IMR-90 (cell line): ENCODE data around the gene RAVER2. TPM values are rescaled to one million over a fixed set of nuclear protein-coding genes. Genes with fewer than 3 reads are reported as not detected.

Experiments
- ATAC-seq: fragments of 200-7000 bp; cut with Tn5 transposase; 2 replicates; pipeline ENCODE4 v1.9.1; 2020; ENCODE audit warnings: low read depth, mild to moderate bottlenecking, moderate library complexity
- BruUV-seq: library from RNA; stranded (reverse); fragments of 400-500 nt; replicated peaks from 2 replicates; lab custom pipeline; 2021; lab: Mats Ljungman, UMichigan
- CTCF ChIA-PET: fragments of 300-600 bp; formaldehyde crosslinking; extraction: SDS; loops from one replicate; lab custom pipeline; 2021; ENCODE audit warnings: antibody characterized with exemption; lab: Yijun Ruan, JAX
- POLR2A ChIA-PET: fragments of 300-600 bp; sonication (Branson Sonifier 250); formaldehyde crosslinking; loops from one replicate; lab custom pipeline; 2022; ENCODE audit warnings: antibody characterized with exemption; ENCODE audit not compliant: unreplicated experiment; lab: Charles Lee
- DNase-seq: peaks from one replicate; pipeline ENCODE4 v3.0.0; 2013
- H2AFZ ChIP-seq: replicated peaks from 2 replicates; pipeline ENCODE3; 2013; ENCODE audit warnings: low read length, mild to moderate bottlenecking; ENCODE audit not compliant: poor library complexity
- H2AK5ac ChIP-seq: 2 replicates; pipeline ENCODE4 v1.6.1; 2013; ENCODE audit warnings: low read depth, low read length, inconsistent platforms
- H2AK9ac ChIP-seq: replicated peaks from 2 replicates; pipeline ENCODE3; 2013; ENCODE audit warnings: mild to moderate bottlenecking, low read depth, low read length, moderate library complexity; ENCODE audit not compliant: poor library complexity
- H2BK120ac ChIP-seq: 2 replicates; pipeline ENCODE4 v1.6.1; 2013; ENCODE audit warnings: low read depth, low read length, inconsistent platforms
- H2BK15ac ChIP-seq: 3 replicates; pipeline ENCODE4 v1.6.1; 2013; ENCODE audit warnings: low read depth, low read length, inconsistent platforms
- H2BK20ac ChIP-seq: 2 replicates; pipeline ENCODE4 v1.6.1; 2013; ENCODE audit warnings: low read depth, mild to moderate bottlenecking, inconsistent platforms, low read length, moderate library complexity
- H2BK5ac ChIP-seq: 2 replicates; pipeline ENCODE4 v1.6.1; 2013; ENCODE audit warnings: mild to moderate bottlenecking, low read depth, low read length, inconsistent platforms; ENCODE audit not compliant: poor library complexity, severe bottlenecking
- H3K14ac ChIP-seq: replicated peaks from 2 replicates; pipeline ENCODE4 v1.6.1; 2013; ENCODE audit warnings: low read depth, low read length, inconsistent platforms
- H3K18ac ChIP-seq: 2 replicates; pipeline ENCODE4 v1.6.1; 2013; ENCODE audit warnings: low read depth, low read length, control low read depth
- H3K23ac ChIP-seq: 2 replicates; pipeline ENCODE4 v1.6.1; 2013; ENCODE audit warnings: low read depth, low read length, inconsistent platforms
- H3K27ac ChIP-seq: 2 replicates; pipeline ENCODE4 v1.5.1; 2013; ENCODE audit warnings: mild to moderate bottlenecking, control low read depth, low read length; ENCODE audit not compliant: insufficient read depth
- H3K27me3 ChIP-seq: 2 replicates; pipeline ENCODE4 v1.6.1; 2013; ENCODE audit warnings: low read length; ENCODE audit not compliant: control insufficient read depth, insufficient read depth
- H3K36me3 ChIP-seq: 2 replicates; pipeline ENCODE4 v1.6.1; 2013; ENCODE audit warnings: low read length, mixed read lengths; ENCODE audit not compliant: control insufficient read depth, insufficient read depth
- H3K4ac ChIP-seq: 2 replicates; pipeline ENCODE4 v1.6.1; 2013; ENCODE audit warnings: low read depth, low read length, inconsistent platforms
- H3K4me1 ChIP-seq: 2 replicates; pipeline ENCODE4 v1.6.1; 2013; ENCODE audit warnings: low read length, mixed read lengths; ENCODE audit not compliant: control insufficient read depth, insufficient read depth
- H3K4me2 ChIP-seq: 2 replicates; pipeline ENCODE4 v1.6.1; 2013; ENCODE audit warnings: low read depth, mild to moderate bottlenecking, control low read depth, low read length, moderate library complexity
- H3K4me3 ChIP-seq: 2 replicates; pipeline ENCODE4 v1.5.1; 2013; ENCODE audit warnings: low read depth, mild to moderate bottlenecking, control low read depth, low read length, moderate library complexity; ENCODE audit not compliant: insufficient read depth
- H3K56ac ChIP-seq: 2 replicates; pipeline ENCODE4 v1.6.1; 2013; ENCODE audit warnings: low read length, inconsistent platforms; ENCODE audit not compliant: insufficient read depth; ENCODE audit errors: extremely low read depth
- H3K79me1 ChIP-seq, 2 experiments: 2 replicates each; pipeline ENCODE4 v1.6.1; 2013; ENCODE audit warnings: low read length in 2 of 2, inconsistent platforms in 1 of 2, low read depth in 1 of 2
- H3K9ac ChIP-seq: 2 replicates; pipeline ENCODE4 v1.6.1; 2013; ENCODE audit warnings: low read depth, low read length, control low read depth
- H3K9me1 ChIP-seq: 2 replicates; pipeline ENCODE4 v1.6.1; 2013; ENCODE audit warnings: low read length, inconsistent platforms; ENCODE audit not compliant: insufficient read depth
- H3K9me3 ChIP-seq: 2 replicates; pipeline ENCODE4 v1.6.1; 2013; ENCODE audit warnings: low read length; ENCODE audit not compliant: control insufficient read depth, insufficient read depth
- H4K20me1 ChIP-seq: 2 replicates; pipeline ENCODE4 v1.6.1; 2013; ENCODE audit warnings: low read length, inconsistent platforms; ENCODE audit not compliant: insufficient read depth
- H4K5ac ChIP-seq: 2 replicates; pipeline ENCODE4 v1.6.1; 2013; ENCODE audit warnings: mild to moderate bottlenecking, low read depth, low read length, control low read depth
- H4K8ac ChIP-seq, 2 experiments: 2 replicates each; pipeline ENCODE4 v1.6.1; 2013; ENCODE audit warnings: low read depth in 2 of 2, low read length in 2 of 2, control low read depth in 1 of 2, inconsistent platforms in 1 of 2
- H4K91ac ChIP-seq: 2 replicates; pipeline ENCODE4 v1.6.1; 2013; ENCODE audit warnings: low read depth, low read length, inconsistent platforms; ENCODE audit not compliant: insufficient read depth
- MAZ ChIP-seq: IDR thresholded peaks from 2 replicates; pipeline ENCODE4 v1.6.1; 2012; ENCODE audit warnings: low read depth, mild to moderate bottlenecking, low read length, improper control_type of control experiment, moderate library complexity, borderline replicate concordance
- NFE2L2 ChIP-seq: fragments of 150-350 bp; IDR thresholded peaks from 2 replicates; pipeline ENCODE4 v1.6.1; 2016; ENCODE audit warnings: low read depth, mild to moderate bottlenecking, low read length
- POLR2A ChIP-seq: IDR thresholded peaks from 2 replicates; pipeline ENCODE4 v1.6.1; 2012; ENCODE audit warnings: mild to moderate bottlenecking, low read depth, low read length
- WGBS, 2 experiments: methylation state at CpG; one replicate each; pipeline versions ENCODE4 v1.1.5 to v1.1.7; 2013; ENCODE audit warnings: missing lambda C conversion rate in 2 of 2; ENCODE audit not compliant: insufficient read length in 1 of 2; ENCODE audit errors: extremely low coverage in 2 of 2; 5-methylcytosine and 5-hydroxymethylcytosine counted together
- dilution Hi-C: fragments of 300-500 bp; cut with HindIII; formaldehyde crosslinking; loops from one replicate; pipeline ENCODE4 v1.14.3; 2018; ENCODE audit warnings: low sequenced_read_pairs; ENCODE audit not compliant: unreplicated experiment
- in situ Hi-C: fragments of 300-500 bp; cut with MboI; formaldehyde crosslinking; loops from 3 replicates; pipeline ENCODE4 v1.14.3; 2019; ENCODE audit warnings: low sequenced_read_pairs, inconsistent platforms, mixed read lengths
- intact Hi-C: fragments of 100-400 bp; cut with micrococcal nuclease; formaldehyde crosslinking; loops from 2 replicates; pipeline ENCODE4 v1.10.0; 2022
- polyA plus RNA-seq, 3 experiments: library from polyadenylated mRNA; depleted of rRNA; stranded (reverse); fragments of >200 nt; gene quantifications; 2 replicates each; pipeline ENCODE4 v1.2.3, GENCODE V29; 2012; ENCODE audit warnings: low replicate concordance in 1 of 3
- total RNA-seq: library from RNA; depleted of rRNA; stranded (reverse); fragments of >200 nt; gene quantifications from 2 replicates; pipeline ENCODE4 v1.2.3, GENCODE V29; 2012
- TF ChIP-seq, protein P1 (sequence below): fragments of 150-350 bp; IDR thresholded peaks from 2 replicates; pipeline ENCODE4 v1.6.1; 2017; ENCODE audit warnings: mild to moderate bottlenecking, antibody characterized with exemption, low read length, low read depth

The RAVER2 gene
- total and polyA plus RNA-seq, 2 of the 4 experiments (the other 2 are of a cell fraction) = 3.7 to 6.1 TPM

DNA sequence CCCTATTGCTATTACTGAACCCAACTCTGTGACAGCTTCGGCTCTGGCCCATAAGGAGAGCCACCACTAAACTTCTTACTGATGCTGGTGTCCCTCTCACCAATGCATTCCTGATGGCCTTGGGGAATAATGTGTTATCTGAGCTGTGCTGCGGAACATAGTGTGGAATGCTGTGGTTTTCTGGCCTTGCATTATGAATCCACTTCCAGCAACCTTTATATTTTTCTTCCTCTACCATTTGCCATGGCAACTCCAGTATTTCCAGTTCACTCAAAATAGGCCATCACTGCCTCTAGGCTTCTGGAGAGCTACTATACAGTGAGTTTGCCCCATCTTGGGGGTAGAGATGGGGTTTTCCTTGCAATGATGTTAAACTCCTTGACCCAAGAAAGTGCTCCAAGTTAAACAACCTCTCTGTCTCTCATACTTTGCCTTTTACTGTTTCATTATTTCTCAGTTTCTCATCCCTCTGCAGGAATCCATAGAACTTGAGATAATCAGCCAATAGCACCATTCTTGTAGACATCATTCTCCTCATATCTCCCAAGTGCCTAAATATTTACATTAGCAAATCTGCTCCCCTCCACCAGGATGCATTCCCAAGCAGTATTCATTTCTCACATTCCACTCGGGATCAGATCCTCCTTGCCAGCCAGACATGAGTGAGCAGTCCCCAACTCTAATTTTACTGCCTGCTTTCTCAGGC, 11.1 kb upstream of the RAVER2 start:
- Histone ChIP-seq H2AK9ac (no peak overlapping the region), H3K4me1 (peaks cover 8% of the 10 kb centered on the region), H3K18ac (peak overlapping the region; percentile 54), H2AFZ (no peak overlapping the region), H3K9me3 (no peaks in the 10 kb centered on the region), H2BK120ac (peak overlapping the region; percentile 47), H3K4ac (no peak overlapping the region; the same call in 1 of the 2 replicates), H3K27ac (peak overlapping the region; percentile 70; the same call in 1 of the 2 replicates), H4K8ac (peak overlapping the region in 1 of 2 experiments; percentile 39; a peak in 1 of 4 replicates), H2BK15ac (0 out of 3 replicates have a peak overlapping the region, but pooled peaks have one; percentile 4), H4K5ac (peak overlapping the region; percentile 25; the same call in 1 of the 2 replicates), H2AK5ac (peak overlapping the region; percentile 20; the same call in 1 of the 2 replicates), H3K56ac (peak overlapping the region; percentile 29; the same call in 1 of the 2 replicates), H4K20me1 (no peaks in the 10 kb centered on the region), H3K4me2 (peak overlapping the region; percentile 48), H3K27me3 (no peaks in the 10 kb centered on the region), H3K4me3 (no peak overlapping the region), H4K91ac (peak overlapping the region; percentile 61), H3K79me1 (no peaks in the 10 kb centered on the region), H3K36me3 (no peaks in the 10 kb centered on the region), H3K9me1 (no peaks in the 10 kb centered on the region), H2BK5ac (peak overlapping the region; percentile 65), H3K9ac (no peak overlapping the region), H3K14ac (no peak overlapping the region), H3K23ac (no peak overlapping the region), H2BK20ac (0 out of 2 replicates have a peak overlapping the region, but pooled peaks have one; percentile 58)
- ATAC-seq (peak; percentile 86), DNase-seq (peak; percentile 61)
- no TSS peak for BruUV-seq
- intact Hi-C loops = no loop called here
- in situ Hi-C loops = no loop called here
- TF ChIP-seq, protein P1, sequence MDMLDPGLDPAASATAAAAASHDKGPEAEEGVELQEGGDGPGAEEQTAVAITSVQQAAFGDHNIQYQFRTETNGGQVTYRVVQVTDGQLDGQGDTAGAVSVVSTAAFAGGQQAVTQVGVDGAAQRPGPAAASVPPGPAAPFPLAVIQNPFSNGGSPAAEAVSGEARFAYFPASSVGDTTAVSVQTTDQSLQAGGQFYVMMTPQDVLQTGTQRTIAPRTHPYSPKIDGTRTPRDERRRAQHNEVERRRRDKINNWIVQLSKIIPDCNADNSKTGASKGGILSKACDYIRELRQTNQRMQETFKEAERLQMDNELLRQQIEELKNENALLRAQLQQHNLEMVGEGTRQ = no peak
- TF ChIP-seq POLR2A = no peak
- TF ChIP-seq MAZ = no peak
- TF ChIP-seq NFE2L2 = no peak
- CTCF ChIA-PET = no interaction called here
- dilution Hi-C loops = no loop called here
- 100% methylated on average over 1 of the region's 3 CpGs; no CpG with 5 or more reads in 1 of the 2 experiments for WGBS, 2 experiments
- POLR2A ChIA-PET = interaction anchor here (0.5 kb wide), 2 partner anchors 12 to 27 kb away, joined by 3 to 4 read pairs; no protein-coding TSS in a partner anchor
